Fibroblast of mammary gland (primary cell): Measurements from ENCODE around the gene C17orf50.

Experiments
- DNase-seq: peaks from one replicate; pipeline ENCODE4 v3.0.0-alpha.2; 2010; ENCODE audit warnings: low read depth
- H3K4me3 ChIP-seq: 2 replicates; pipeline ENCODE4 v1.5.1; 2011; ENCODE audit warnings: low read depth, mild to moderate bottlenecking, low read length, moderate library complexity; ENCODE audit not compliant: control insufficient read depth
- CTCF ChIP-seq: conservative IDR thresholded peaks from 2 replicates; pipeline ENCODE4 v1.5.1; 2011; ENCODE audit warnings: low read depth, low read length, inconsistent platforms; ENCODE audit not compliant: control insufficient read depth, insufficient read depth

Gene C17orf50

GRCh38 chr17:35744830-35745229 lies 15.9 kb upstream of the C17orf50 start:
- DNase-seq: no peak
- no peak for TF ChIP-seq CTCF
- H3K4me3 ChIP-seq: no peak overlapping the region

DNA sequence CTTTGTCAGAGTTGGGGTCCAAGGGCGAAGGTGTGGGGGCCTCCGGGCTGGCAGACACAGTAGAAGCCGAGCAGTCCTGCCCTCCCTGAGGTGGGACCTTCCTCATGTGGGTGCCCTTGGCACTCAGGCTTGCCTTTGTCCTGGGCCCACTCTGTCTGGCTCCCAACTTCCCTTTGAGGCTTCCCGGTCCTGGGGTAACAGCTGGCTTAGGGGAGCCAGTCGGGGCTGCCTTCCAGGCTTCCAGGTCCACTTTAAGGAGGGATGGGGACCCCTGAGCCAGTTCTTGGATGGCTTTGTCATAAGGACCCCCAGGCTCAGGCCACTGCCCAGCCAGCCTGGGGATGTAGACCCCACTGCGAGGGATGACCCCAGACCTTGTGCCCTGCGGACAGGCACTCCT lies 15.4 kb upstream of the C17orf50 start:
- DNase-seq: no peak
- no peak for TF ChIP-seq CTCF
- H3K4me3 ChIP-seq: no peak overlapping the region

DNA sequence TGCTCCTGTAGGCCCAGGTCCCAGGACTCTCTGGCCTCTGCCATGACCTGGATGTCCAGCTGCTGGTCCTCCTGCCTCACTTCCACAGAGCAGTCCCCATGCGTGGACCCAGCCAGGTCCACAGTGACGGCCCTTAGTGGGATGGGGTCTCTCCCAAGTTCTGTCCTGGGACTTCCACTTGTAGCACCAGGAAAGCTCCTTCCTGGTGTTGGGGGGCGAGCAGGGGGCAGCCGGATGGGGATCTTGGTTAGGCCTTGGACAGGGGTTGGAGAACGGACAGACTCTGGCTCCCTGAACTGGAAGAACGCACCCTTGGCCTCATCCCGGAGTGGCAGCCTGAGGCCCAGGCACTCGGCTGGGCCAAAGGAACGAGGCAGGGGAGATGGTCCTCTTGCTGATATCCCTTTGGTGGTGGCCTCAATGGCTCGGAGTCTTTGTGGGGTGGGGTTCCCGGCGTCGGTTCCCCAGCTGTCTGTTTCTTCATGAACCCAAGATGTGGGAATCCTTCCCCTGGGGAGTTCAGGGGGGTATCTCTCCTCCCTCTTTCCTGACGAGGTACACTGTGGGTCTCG lies 14.9 kb upstream of the C17orf50 start:
- no peak for DNase-seq
- no peak overlapping the region for H3K4me3 ChIP-seq
- no peak for TF ChIP-seq CTCF

DNA sequence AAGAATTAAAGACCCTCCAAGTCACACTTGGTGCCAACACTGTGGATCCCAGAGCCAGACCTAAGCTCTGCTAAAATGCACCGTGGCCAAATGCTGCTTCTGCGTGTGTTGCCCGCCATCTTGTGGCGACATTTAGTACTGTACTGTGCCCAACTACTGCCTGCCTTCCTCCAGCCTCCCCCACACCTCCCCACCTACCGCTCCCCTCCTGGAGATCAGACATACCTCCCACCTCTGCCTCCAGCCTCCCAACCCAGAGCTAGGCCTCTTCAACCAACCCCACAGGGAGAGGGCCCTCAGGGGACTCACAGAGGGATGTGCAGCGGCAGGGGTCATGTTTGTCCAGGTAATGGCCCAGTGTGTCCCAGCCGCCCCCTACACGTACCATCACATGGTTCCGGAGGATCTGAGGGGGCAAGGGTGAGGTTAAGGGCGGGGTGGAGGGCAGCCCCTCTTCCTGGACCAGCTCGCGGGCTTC lies 13.1 kb upstream of the C17orf50 start:
- DNase-seq: peak; percentile 80
- no peak overlapping the region for H3K4me3 ChIP-seq
- peak; percentile 80 for TF ChIP-seq CTCF

DNA sequence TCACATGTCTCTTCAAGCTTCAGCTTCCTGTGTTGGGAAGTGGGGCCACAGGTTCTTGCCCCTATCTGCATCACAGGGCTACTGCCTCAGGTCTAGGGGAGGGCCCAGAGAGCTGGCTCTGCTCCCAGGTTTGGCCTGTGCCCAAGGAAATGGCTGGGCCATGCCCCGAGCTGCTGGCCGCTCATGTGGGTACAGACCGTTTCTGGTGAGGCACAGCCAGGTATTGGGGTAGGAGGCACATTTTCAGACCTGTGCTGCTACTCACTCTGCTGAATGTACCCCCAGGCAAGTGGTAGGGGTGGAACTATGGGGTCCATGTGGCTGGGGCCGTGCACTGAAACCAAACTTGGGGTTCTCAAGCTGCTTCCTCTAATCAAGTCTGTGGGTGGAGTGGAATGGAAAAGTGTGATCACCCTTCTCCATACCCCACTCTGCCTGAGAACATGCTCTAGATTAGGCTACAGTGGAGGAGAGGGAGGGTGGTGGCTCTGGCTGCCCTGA lies 12.3 kb upstream of the C17orf50 start:
- TF ChIP-seq CTCF: no peak
- H3K4me3 ChIP-seq: no peak overlapping the region
- DNase-seq: no peak

DNA sequence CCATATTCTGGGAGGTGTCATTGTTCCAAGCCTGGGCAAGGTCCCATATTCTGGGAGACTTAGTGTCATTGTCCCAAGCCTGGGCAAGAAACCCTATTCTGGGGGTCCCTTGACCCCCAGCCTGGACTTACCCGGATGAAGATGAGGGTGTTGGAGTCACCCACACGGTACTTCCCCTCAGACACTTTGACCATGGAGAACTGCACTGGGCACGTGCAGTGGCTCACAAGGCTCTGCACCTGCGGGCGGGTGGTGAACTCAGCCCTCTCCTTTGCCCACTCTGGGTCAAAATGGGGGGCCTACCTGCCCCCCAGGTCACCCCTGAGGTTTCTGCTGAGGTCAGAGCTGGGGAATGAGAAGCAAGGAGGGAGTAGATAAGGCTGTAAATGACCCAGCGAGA lies 11.7 kb upstream of the C17orf50 start:
- no peak for DNase-seq

More for the DNA sequence above, 11.7 kb upstream of the C17orf50 start:
- no peak for TF ChIP-seq CTCF
- H3K4me3 ChIP-seq: no peak overlapping the region
